Smooth muscle cell (in vitro differentiated cells): ENCODE data around the gene ARHGAP12. TPM values are rescaled to one million over a fixed set of nuclear protein-coding genes. Genes with fewer than 3 reads are reported as not detected.
A peak's percentile ranks its signal among the peaks of the same experiment; 100 is the strongest.

Experiments
- DNase-seq: peaks from one replicate; lab custom pipeline; 2025; ENCODE audit not compliant: unreplicated experiment; lab: John Stamatoyannopoulos, UW
- H2AFZ ChIP-seq: fragments of 200-600 bp; sonication (generic); 2 replicates; pipeline ENCODE4 v1.6.0; 2016; ENCODE audit warnings: antibody characterized with exemption, low read depth, mild to moderate bottlenecking
- H3F3A ChIP-seq: fragments of 200-600 bp; sonication (generic); 2 replicates; pipeline ENCODE4 v1.6.0; 2017; ENCODE audit warnings: antibody characterized with exemption, low read depth
- H3K27ac ChIP-seq: fragments of 200-600 bp; sonication (generic); 2 replicates; pipeline ENCODE4 v1.5.1; 2016; ENCODE audit warnings: low read depth, mild to moderate bottlenecking
- H3K27me3 ChIP-seq: fragments of 200-600 bp; sonication (generic); 2 replicates; pipeline ENCODE4 v1.6.1; 2016; ENCODE audit warnings: low read depth, mild to moderate bottlenecking
- H3K36me3 ChIP-seq: fragments of 200-600 bp; sonication (generic); 2 replicates; pipeline ENCODE4 v1.5.1; 2016; ENCODE audit warnings: low read depth
- H3K4me1 ChIP-seq: fragments of 200-600 bp; sonication (generic); 2 replicates; pipeline ENCODE4 v1.5.1; 2016; ENCODE audit warnings: low read depth
- H3K4me2 ChIP-seq: fragments of 200-600 bp; sonication (generic); 2 replicates; pipeline ENCODE4 v1.6.0; 2016; ENCODE audit warnings: mild to moderate bottlenecking
- H3K4me3 ChIP-seq: fragments of 200-600 bp; sonication (generic); 2 replicates; pipeline ENCODE4 v1.5.1; 2016; ENCODE audit warnings: mild to moderate bottlenecking
- H3K79me2 ChIP-seq: fragments of 200-600 bp; sonication (generic); 2 replicates; pipeline ENCODE4 v1.6.0; 2016; ENCODE audit warnings: low read depth, mild to moderate bottlenecking
- H3K9ac ChIP-seq: fragments of 200-600 bp; sonication (generic); 2 replicates; pipeline ENCODE4 v1.6.0; 2016; ENCODE audit warnings: low read depth
- H3K9me3 ChIP-seq: fragments of 200-600 bp; sonication (generic); replicated peaks from 2 replicates; pipeline ENCODE4 v1.5.1; 2016; ENCODE audit warnings: low read depth
- H4K20me1 ChIP-seq: fragments of 200-600 bp; sonication (generic); 2 replicates; pipeline ENCODE4 v1.6.0; 2016; ENCODE audit warnings: low read depth
- WGBS: methylation state at CpG from one replicate; pipeline ENCODE4 v1.1.7; 2016; ENCODE audit warnings: low lambda C conversion rate; 5-methylcytosine and 5-hydroxymethylcytosine counted together
- polyA plus RNA-seq: library from polyadenylated mRNA; unstranded; fragments of >200 nt; fragmentation: Nextera tagmentation; extraction: Ambion mirVana; gene quantifications from 2 replicates; pipeline ENCODE4 v1.2.1, GENCODE V29; 2016
- total RNA-seq: library from RNA; depleted of rRNA; stranded (reverse); fragments of >200 nt; gene quantifications from 2 replicates; pipeline ENCODE4 v1.2.3, GENCODE V29; 2014
- TF ChIP-seq, protein P1 (sequence below): fragments of 200-600 bp; sonication (generic); IDR thresholded peaks from 2 replicates; pipeline ENCODE4 v1.5.1; 2017; ENCODE audit warnings: borderline replicate concordance, mild to moderate bottlenecking, antibody characterized with exemption; ENCODE audit not compliant: insufficient read depth, poor library complexity, severe bottlenecking

Gene ARHGAP12
- total and polyA plus RNA-seq, 2 experiments from 2014 or later = 14.5 to 46.2 TPM

DNA sequence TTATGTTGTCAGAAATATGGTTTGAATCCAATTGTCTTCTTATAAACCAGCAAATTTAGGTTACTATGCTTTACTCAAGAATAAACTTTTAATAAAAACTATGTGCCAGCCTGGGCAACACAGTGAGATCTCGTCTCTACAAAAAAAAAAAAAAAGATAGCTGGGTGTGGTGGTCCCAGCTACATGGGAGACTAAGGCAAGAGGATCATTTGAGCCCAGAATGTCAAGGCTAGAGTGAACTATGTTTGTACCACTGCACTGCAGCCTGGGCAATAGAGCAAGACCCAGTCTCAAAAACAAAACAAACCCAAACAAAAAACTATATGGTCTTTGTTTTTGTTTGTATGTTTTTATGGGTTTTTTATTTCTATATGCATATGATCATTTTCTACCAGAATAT is 7.5 kb upstream of the ARHGAP12 start:
- 100% methylated on average over 1 of the region's 1 CpG for WGBS
- no peaks in the 10 kb centered on the region for H3K9me3 ChIP-seq
- H3K36me3 ChIP-seq = no peaks in the 10 kb centered on the region
- no peaks in the 10 kb centered on the region for H4K20me1 ChIP-seq
- no peak overlapping the region for H3K4me3 ChIP-seq
- no peaks in the 10 kb centered on the region for H3K27me3 ChIP-seq
- no peak overlapping the region for H2AFZ ChIP-seq
- H3F3A ChIP-seq = peaks cover 1% of the 10 kb centered on the region
- H3K27ac ChIP-seq = no peak overlapping the region
- no peak overlapping the region for H3K4me2 ChIP-seq
- DNase-seq = no peak
- TF ChIP-seq, protein P1, sequence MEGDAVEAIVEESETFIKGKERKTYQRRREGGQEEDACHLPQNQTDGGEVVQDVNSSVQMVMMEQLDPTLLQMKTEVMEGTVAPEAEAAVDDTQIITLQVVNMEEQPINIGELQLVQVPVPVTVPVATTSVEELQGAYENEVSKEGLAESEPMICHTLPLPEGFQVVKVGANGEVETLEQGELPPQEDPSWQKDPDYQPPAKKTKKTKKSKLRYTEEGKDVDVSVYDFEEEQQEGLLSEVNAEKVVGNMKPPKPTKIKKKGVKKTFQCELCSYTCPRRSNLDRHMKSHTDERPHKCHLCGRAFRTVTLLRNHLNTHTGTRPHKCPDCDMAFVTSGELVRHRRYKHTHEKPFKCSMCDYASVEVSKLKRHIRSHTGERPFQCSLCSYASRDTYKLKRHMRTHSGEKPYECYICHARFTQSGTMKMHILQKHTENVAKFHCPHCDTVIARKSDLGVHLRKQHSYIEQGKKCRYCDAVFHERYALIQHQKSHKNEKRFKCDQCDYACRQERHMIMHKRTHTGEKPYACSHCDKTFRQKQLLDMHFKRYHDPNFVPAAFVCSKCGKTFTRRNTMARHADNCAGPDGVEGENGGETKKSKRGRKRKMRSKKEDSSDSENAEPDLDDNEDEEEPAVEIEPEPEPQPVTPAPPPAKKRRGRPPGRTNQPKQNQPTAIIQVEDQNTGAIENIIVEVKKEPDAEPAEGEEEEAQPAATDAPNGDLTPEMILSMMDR = no peak
- H3K79me2 ChIP-seq = no peaks in the 10 kb centered on the region
- H3K9ac ChIP-seq = no peak overlapping the region
- peaks cover 7% of the 10 kb centered on the region for H3K4me1 ChIP-seq

DNA sequence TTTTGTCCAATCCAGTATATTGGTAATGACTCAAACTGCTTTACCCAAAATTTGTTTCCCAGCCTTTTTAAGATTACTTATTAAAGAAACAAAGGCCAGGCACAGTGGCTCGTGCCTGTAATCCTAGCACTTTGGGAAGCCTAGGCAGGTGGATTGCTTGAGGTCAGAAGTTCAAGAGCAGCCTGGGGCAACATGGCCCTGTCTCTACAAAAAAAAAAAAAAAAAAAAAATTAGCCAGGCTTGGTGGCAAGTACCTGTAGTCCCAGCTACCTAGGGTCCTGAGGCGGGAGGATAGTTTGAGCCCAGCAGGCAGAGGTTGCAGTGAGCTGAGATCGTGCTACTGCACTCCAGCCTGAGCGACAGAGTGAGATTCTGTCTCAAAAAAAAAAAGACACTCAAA is 7.0 kb upstream of the ARHGAP12 start:
- 91% methylated on average over 4 of the region's 4 CpGs for WGBS
- Histone ChIP-seq H3K36me3 (no peaks in the 10 kb centered on the region), H3K27ac (no peak overlapping the region), H3F3A (no peaks in the 10 kb centered on the region), H3K79me2 (no peaks in the 10 kb centered on the region), H3K4me2 (no peak overlapping the region), H3K9me3 (no peaks in the 10 kb centered on the region), H3K4me3 (no peak overlapping the region), H3K4me1 (peaks cover 7% of the 10 kb centered on the region), H2AFZ (no peak overlapping the region), H4K20me1 (no peaks in the 10 kb centered on the region), H3K27me3 (no peaks in the 10 kb centered on the region), H3K9ac (no peak overlapping the region)
- TF ChIP-seq, protein P1 = no peak
- no peak for DNase-seq

DNA sequence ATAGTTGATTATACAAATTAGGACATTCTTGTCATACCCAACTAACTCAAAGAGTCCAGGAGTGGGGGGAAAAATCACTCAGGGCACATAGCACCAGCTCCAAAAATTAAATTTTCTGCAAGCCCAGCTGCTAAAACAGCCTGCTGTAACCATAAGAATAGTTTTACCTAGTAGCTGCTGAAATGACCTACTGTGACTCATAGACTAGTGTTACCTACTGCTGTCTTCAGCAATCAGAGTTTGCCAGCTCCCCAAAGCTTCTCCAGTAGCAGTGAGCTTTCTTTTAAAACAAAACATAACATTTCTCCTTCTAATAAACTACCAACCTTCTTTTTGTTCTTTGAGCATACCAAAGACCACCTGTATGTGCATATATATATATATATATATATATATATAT is 4.2 kb upstream of the ARHGAP12 start:
- Histone ChIP-seq H4K20me1 (no peaks in the 10 kb centered on the region), H3K9ac (no peak overlapping the region), H3K4me3 (no peak overlapping the region), H3K27ac (no peak overlapping the region), H3K4me2 (no peak overlapping the region), H3K79me2 (peaks cover 2% of the 10 kb centered on the region), H3F3A (peaks cover 4% of the 10 kb centered on the region), H3K4me1 (peaks cover 9% of the 10 kb centered on the region), H3K36me3 (no peaks in the 10 kb centered on the region), H3K27me3 (no peaks in the 10 kb centered on the region), H3K9me3 (no peaks in the 10 kb centered on the region), H2AFZ (no peak overlapping the region)
- TF ChIP-seq, protein P1 = no peak
- DNase-seq = no peak

DNA sequence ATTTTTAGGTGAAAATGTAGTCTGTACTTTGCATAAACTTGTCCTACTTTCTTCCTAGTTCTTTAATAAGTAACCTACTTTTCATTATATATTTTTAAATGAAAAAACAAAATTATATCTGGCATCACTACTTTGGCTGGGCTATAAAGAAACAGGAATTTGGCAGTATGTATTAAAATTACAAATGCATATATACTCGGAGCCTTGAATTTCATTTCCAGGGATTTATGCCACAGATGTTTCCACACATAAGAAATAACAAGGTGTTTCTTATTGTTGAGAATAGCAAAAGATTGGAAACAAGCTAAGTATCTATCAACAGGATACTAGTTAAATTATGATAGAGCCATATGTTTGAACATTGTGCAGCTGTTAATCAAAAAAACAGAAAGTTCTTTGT is 2.2 kb upstream of the ARHGAP12 start:
- H3K4me1 ChIP-seq = peaks cover 14% of the 10 kb centered on the region
- no peaks in the 10 kb centered on the region for H3K36me3 ChIP-seq
- H3K4me3 ChIP-seq = no peak overlapping the region
- no peak for DNase-seq
- peak overlapping the region; percentile 82 for H3K4me2 ChIP-seq
- peaks cover 19% of the 10 kb centered on the region for H4K20me1 ChIP-seq
- no peaks in the 10 kb centered on the region for H3K9me3 ChIP-seq
- WGBS = 94% methylated on average over 1 of the region's 1 CpG
- H3K27ac ChIP-seq = no peak overlapping the region
- H3K9ac ChIP-seq = no peak overlapping the region
- peaks cover 4% of the 10 kb centered on the region for H3F3A ChIP-seq
- peaks cover 22% of the 10 kb centered on the region for H3K79me2 ChIP-seq
- no peaks in the 10 kb centered on the region for H3K27me3 ChIP-seq
- TF ChIP-seq, protein P1 = no peak
- H2AFZ ChIP-seq = no peak overlapping the region
